Stomach (tissue), 9 donors: ENCODE results near the gene DLG2. TPM values are rescaled to one million over a fixed set of nuclear protein-coding genes. Genes with fewer than 3 reads are reported as not detected.

Experiments
- DNase-seq, 2 donors: peaks; one replicate each; pipeline versions ENCODE4 v3.0.0 to v3.0.0-alpha.2; 2013 to 2019
- H3K27ac ChIP-seq, 5 donors: fragments of 200-600 bp in 4 of 5; sonication (generic) in 4 of 5; one replicate each; pipeline ENCODE4 v1.5.1; 2013 to 2019; ENCODE audit warnings: mild to moderate bottlenecking in 1 of 5, moderate library complexity in 1 of 5
- H3K27me3 ChIP-seq, 3 donors: fragments of 200-600 bp; sonication (generic); one replicate each; pipeline ENCODE4 v1.5.1; 2017 to 2019; ENCODE audit warnings: mixed run types in 1 of 3
- H3K36me3 ChIP-seq, 4 donors: fragments of 200-600 bp; sonication (generic); 1 replicate in 3 of 4; 2 replicates in 1 of 4; pipeline ENCODE4 v1.5.1; 2016 to 2019
- H3K4me1 ChIP-seq, 4 donors: fragments of 200-600 bp; sonication (generic); one replicate each; pipeline ENCODE4 v1.5.1; 2016 to 2019
- H3K4me3 ChIP-seq, 4 donors: fragments of 200-600 bp; sonication (generic) in 3 of 4; one replicate each; pipeline ENCODE4 v1.5.1; 2016 to 2019; ENCODE audit warnings: mild to moderate bottlenecking in 1 of 4
- H3K9me3 ChIP-seq, 4 donors: fragments of 200-600 bp; sonication (generic); one replicate each; pipeline ENCODE4 v1.5.1; 2016 to 2019
- EP300 ChIP-seq: sonication (generic); formaldehyde crosslinking; IDR thresholded peaks from one replicate; pipeline ENCODE4 v1.6.1; 2017; ENCODE audit warnings: antibody characterized with exemption
- POLR2A ChIP-seq, 4 donors: fragments of 450-650 bp; IDR thresholded peaks; one replicate each; pipeline ENCODE4 v1.6.1; 2016; ENCODE audit warnings: antibody characterized with exemption in 4 of 4, control low read depth in 2 of 4, mild to moderate bottlenecking in 1 of 4, moderate library complexity in 1 of 4
- POLR2AphosphoS5 ChIP-seq, 3 donors: sonication (generic); formaldehyde crosslinking; IDR thresholded peaks; one replicate each; pipeline ENCODE4 v1.6.1; 2016; ENCODE audit warnings: antibody characterized with exemption in 3 of 3
- WGBS, 5 donors: extraction: QIAGEN DNeasy Blood & Tissue Kit in 3 of 5; methylation state at CpG; one replicate each; pipeline versions ENCODE4 v1.1.5 to v1.1.7; 2013 to 2018; 5-methylcytosine and 5-hydroxymethylcytosine counted together
- intact Hi-C: fragments of 100-400 bp; cut with DNase I; formaldehyde crosslinking; loops from one replicate; pipeline ENCODE4 v1.15.1; 2023; ENCODE audit warnings: low total_unique reads
- polyA plus RNA-seq, 3 donors: library from polyadenylated mRNA; stranded (reverse); fragments of 200-250 nt; gene quantifications; one replicate each; pipeline ENCODE4 v1.2.3, GENCODE V29; 2013
- total RNA-seq, 5 donors: library from RNA; depleted of rRNA; stranded (reverse); fragments of >200 nt; gene quantifications; one replicate each; pipeline versions ENCODE4 v1.1.0 to v1.2.3, GENCODE V29; 2014 to 2016
- TF ChIP-seq, protein P1 (sequence below), 7 experiments: fragments of 450-650 bp in 4 of 7; fragments of 200-600 bp in 3 of 7; sonication (generic) in 3 of 7; IDR thresholded peaks; one replicate each; pipeline ENCODE4 v1.5.1; 2016 to 2019; ENCODE audit warnings: antibody characterized with exemption in 7 of 7, control low read depth in 2 of 7, mild to moderate bottlenecking in 1 of 7
- donor health status: healthy with polysubstance abuse.
- donor health status: Bipolar disorder and iron deficiency.
- donor health status: healthy.

DLG2 gene
- total and polyA plus RNA-seq, 8 donors, result 1.3 to 19.1 (median 3.5) TPM

DNA sequence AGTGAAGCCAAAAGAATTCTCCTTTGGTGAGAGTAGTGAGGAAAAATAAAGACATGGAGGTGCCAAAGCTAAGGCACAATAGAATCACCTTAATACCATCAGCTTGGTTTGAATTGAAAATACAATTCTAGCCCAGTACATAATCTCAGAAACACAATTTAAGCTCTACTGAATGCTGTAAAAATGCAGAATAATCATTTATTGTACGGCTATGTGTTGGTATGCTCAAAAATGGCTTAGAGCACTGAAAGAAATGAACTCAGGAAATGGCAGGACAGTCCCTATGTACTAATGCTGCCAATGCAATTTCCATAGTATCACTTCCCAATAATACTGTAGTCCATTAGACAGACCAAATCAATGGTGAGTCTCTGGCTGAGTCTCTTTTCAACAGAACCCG is 798.5 kb downstream of the DLG2 start:
- 80 to 91% (median 90%) methylated on average over 2 of the region's 2 CpGs for WGBS, 5 donors
- H3K4me3 ChIP-seq, result no peak overlapping the region
- H3K9me3 ChIP-seq, result no peaks in the 10 kb centered on the region
- H3K36me3 ChIP-seq, result no peaks in the 10 kb centered on the region
- H3K27me3 ChIP-seq, result no peaks in the 10 kb centered on the region
- H3K4me1 ChIP-seq, result no peaks in the 10 kb centered on the region
- H3K27ac ChIP-seq, result no peak overlapping the region
- no peak for DNase-seq
- TF ChIP-seq EP300, result no peak
- TF ChIP-seq POLR2A (IDR thresholded peaks at IDR 0.05), result no peak
- TF ChIP-seq POLR2AphosphoS5 (IDR thresholded peaks at IDR 0.05), result no peak
- TF ChIP-seq, protein P1, sequence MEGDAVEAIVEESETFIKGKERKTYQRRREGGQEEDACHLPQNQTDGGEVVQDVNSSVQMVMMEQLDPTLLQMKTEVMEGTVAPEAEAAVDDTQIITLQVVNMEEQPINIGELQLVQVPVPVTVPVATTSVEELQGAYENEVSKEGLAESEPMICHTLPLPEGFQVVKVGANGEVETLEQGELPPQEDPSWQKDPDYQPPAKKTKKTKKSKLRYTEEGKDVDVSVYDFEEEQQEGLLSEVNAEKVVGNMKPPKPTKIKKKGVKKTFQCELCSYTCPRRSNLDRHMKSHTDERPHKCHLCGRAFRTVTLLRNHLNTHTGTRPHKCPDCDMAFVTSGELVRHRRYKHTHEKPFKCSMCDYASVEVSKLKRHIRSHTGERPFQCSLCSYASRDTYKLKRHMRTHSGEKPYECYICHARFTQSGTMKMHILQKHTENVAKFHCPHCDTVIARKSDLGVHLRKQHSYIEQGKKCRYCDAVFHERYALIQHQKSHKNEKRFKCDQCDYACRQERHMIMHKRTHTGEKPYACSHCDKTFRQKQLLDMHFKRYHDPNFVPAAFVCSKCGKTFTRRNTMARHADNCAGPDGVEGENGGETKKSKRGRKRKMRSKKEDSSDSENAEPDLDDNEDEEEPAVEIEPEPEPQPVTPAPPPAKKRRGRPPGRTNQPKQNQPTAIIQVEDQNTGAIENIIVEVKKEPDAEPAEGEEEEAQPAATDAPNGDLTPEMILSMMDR (IDR thresholded peaks at IDR 0.05), result no peak
- intact Hi-C loops, result no loop called here

DNA sequence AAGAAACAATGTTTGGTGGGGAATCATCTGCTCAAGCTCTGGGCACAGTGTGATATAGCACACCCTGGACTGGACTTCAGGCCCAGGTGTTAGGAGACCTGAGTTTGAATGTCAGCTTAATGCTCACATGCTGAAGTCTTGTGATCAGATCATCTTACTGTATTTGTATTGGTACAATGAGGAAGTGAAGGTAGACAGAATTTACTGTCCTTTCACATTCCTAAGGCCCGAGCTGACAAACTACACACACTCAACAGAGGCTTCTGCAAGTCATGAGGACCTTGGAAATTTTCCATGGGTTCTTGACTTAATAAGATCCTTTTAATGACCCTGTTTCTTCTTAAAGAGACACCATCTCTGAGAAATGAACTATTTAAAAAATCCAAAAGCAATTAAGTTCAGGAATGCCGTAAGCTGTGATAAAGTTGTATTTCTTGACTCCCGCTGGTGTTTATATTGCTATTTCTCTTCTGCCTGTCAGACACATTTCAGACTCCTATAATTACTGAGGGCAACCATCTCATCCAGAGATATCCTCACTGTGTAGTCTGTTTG is 802.0 kb downstream of the DLG2 start:
- H3K27ac ChIP-seq, result no peak overlapping the region

DNA sequence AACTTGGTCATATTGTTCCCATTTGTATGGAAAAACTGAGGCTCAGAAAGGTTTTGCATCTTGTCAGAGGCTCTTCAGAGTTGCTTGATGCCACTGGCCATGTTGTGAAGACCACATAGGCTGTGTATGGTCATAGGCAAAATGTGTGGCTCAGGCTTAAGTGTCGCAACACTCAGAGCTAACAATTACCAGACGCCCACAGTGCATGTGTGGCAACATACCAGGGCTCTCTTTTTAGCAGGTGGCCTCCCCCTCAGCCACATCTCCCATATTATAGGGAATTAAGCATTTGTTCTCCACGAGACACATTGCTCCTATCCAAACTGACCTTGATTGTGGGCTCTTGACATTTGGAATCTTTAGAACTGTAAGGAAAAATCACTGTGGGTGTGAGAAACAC is 802.5 kb downstream of the DLG2 start:
- H3K27ac ChIP-seq, result no peak overlapping the region
- no peak for DNase-seq
- intact Hi-C loops, result no loop called here
- WGBS, 5 donors, result 72 to 77% (median 73%) methylated on average over 3 of the region's 3 CpGs
- H3K36me3 ChIP-seq, result no peaks in the 10 kb centered on the region
- H3K27me3 ChIP-seq, result no peaks in the 10 kb centered on the region
- no peaks in the 10 kb centered on the region for H3K9me3 ChIP-seq
- TF ChIP-seq POLR2AphosphoS5 (IDR thresholded peaks at IDR 0.05) (no peak), EP300 (no peak), POLR2A (IDR thresholded peaks at IDR 0.05) (no peak)
- TF ChIP-seq, protein P1 (IDR thresholded peaks at IDR 0.05), result no peak
- no peak overlapping the region for H3K4me3 ChIP-seq
- no peaks in the 10 kb centered on the region for H3K4me1 ChIP-seq

More for the DNA sequence above, 802.0 kb downstream of the DLG2 start:
- 75 to 83% (median 79%) methylated on average over 3 of the region's 3 CpGs for WGBS, 5 donors
- TF ChIP-seq POLR2AphosphoS5 (IDR thresholded peaks at IDR 0.05) (no peak), POLR2A (IDR thresholded peaks at IDR 0.05) (no peak), EP300 (no peak)
- TF ChIP-seq, protein P1 (IDR thresholded peaks at IDR 0.05), result no peak
- H3K4me1 ChIP-seq, result no peaks in the 10 kb centered on the region
- no peak overlapping the region for H3K4me3 ChIP-seq
- H3K27me3 ChIP-seq, result no peaks in the 10 kb centered on the region
- H3K36me3 ChIP-seq, result no peaks in the 10 kb centered on the region
- intact Hi-C loops, result no loop called here
- no peaks in the 10 kb centered on the region for H3K9me3 ChIP-seq
- DNase-seq, result no peak

DNA sequence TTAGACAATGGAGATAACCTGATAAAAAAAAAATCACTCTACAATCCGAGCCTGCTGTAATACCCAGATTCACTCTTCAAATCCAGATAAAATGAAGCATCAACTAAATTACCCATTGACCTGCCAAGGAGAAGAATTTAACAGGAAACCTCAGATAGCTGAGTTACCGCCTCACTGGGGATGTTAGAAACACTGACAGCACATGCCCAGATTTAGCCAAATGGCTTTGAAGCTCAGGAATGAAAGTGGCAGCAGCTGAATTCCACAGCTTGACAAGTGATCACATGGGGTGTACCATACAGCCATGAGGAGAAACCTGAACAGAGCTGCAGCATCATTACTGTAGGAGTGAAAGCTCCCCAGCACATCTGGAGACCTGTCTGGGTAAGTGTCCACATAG is 807.6 kb downstream of the DLG2 start:
- no peak for TF ChIP-seq POLR2AphosphoS5 (IDR thresholded peaks at IDR 0.05)
- TF ChIP-seq, protein P1 (IDR thresholded peaks at IDR 0.05), result no peak
- TF ChIP-seq POLR2A (IDR thresholded peaks at IDR 0.05), result no peak
- no peak for TF ChIP-seq EP300
- 62 to 85% (median 72%) methylated on average over 2 of the region's 2 CpGs for WGBS, 5 donors
- intact Hi-C loops, result no loop called here

More for the DNA sequence above, 807.6 kb downstream of the DLG2 start:
- Histone ChIP-seq H3K4me3 (no peak overlapping the region), H3K27me3 (no peaks in the 10 kb centered on the region), H3K36me3 (no peaks in the 10 kb centered on the region), H3K4me1 (no peaks in the 10 kb centered on the region), H3K27ac (no peak overlapping the region), H3K9me3 (no peaks in the 10 kb centered on the region)
- no peak for DNase-seq
